BLaER1 treated with 17β-estradiol and CSF1 and Interleukin-3, amounts not matched to agents 10 nM and 100 nM (cell line): ENCODE data around the gene PLXDC2.
A peak's percentile ranks its signal among the peaks of the same experiment; 100 is the strongest.

Experiments
- H3K27ac ChIP-seq, 11 experiments: shearing (Covaris generic); formaldehyde crosslinking; 2 replicates each; pipeline ENCODE4 v1.8.1; 2022
- H3K27me3 ChIP-seq, 11 experiments: shearing (Covaris generic); formaldehyde crosslinking; 2 replicates each; pipeline ENCODE4 v1.8.1; 2022
- H3K36me3 ChIP-seq, 11 experiments: shearing (Covaris generic); formaldehyde crosslinking; 2 replicates each; pipeline ENCODE4 v1.8.1; 2022
- H3K4me1 ChIP-seq, 10 experiments: shearing (Covaris generic); formaldehyde crosslinking; 2 replicates each; pipeline ENCODE4 v1.8.1; 2022
- H3K4me2 ChIP-seq, 11 experiments: shearing (Covaris generic); formaldehyde crosslinking; 2 replicates each; pipeline ENCODE4 v1.8.1; 2022
- H3K4me3 ChIP-seq, 10 experiments: shearing (Covaris generic); formaldehyde crosslinking; 2 replicates each; pipeline ENCODE4 v1.8.1; 2022
- H3K9ac ChIP-seq, 11 experiments: shearing (Covaris generic); formaldehyde crosslinking; 2 replicates each; pipeline ENCODE4 v1.8.1; 2022
- H3K9me3 ChIP-seq, 11 experiments: shearing (Covaris generic); formaldehyde crosslinking; replicated peaks in 1 of 11; 2 replicates each; pipeline ENCODE4 v1.8.1; 2022
- H4K20me1 ChIP-seq, 11 experiments: shearing (Covaris generic); formaldehyde crosslinking; 2 replicates each; pipeline ENCODE4 v1.8.1; 2022
- Cebpa-rat ChIP-seq, 11 experiments: shearing (Covaris generic); IDR thresholded peaks; 2 replicates each; pipeline ENCODE4 v1.8.1; 2022

PLXDC2 gene

GRCh38 chr10:20002657-20003056 lies 186.4 kb downstream of the PLXDC2 start:
- TF ChIP-seq Cebpa-rat (IDR thresholded peaks at IDR 0.05): no peak
- peak overlapping the region in 1 of 10 experiments; percentile 15; a peak in 1 of 20 replicates for H3K4me3 ChIP-seq
- peak overlapping the region; percentile 82 to 99 (median 97); a peak in 21 of 22 replicates for H3K27ac ChIP-seq
- H4K20me1 ChIP-seq: no peaks in the 10 kb centered on the region
- H3K4me2 ChIP-seq: peak overlapping the region; percentile 56 to 80 (median 72)
- peaks cover 30 to 90% (median 68%) of the 10 kb centered on the region in 10 experiments for H3K4me1 ChIP-seq
- no peaks in the 10 kb centered on the region for H3K27me3 ChIP-seq
- peak overlapping the region; percentile 59 to 86 (median 78); a peak in 19 of 22 replicates for H3K9ac ChIP-seq
- peaks cover 5 to 41% (median 12%) of the 10 kb centered on the region in 11 experiments; a peak in 14 of 22 replicates for H3K36me3 ChIP-seq
- H3K9me3 ChIP-seq: peaks cover 0 to 54% (median 0%) of the 10 kb centered on the region in 11 experiments; a peak in 8 of 22 replicates

- H3K36me3 ChIP-seq: peaks cover 5 to 52% (median 17%) of the 10 kb centered on the region in 11 experiments; a peak in 15 of 22 replicates
- H3K27ac ChIP-seq: peak overlapping the region; percentile 93 to 99 (median 97)
- peaks cover 30 to 92% (median 74%) of the 10 kb centered on the region in 10 experiments for H3K4me1 ChIP-seq
- peak overlapping the region; percentile 78 to 87 (median 83) for H3K9ac ChIP-seq
- TF ChIP-seq Cebpa-rat (IDR thresholded peaks at IDR 0.05): peak in 1 of 11 experiments; percentile 7; a peak in 2 of 22 replicates
- no peaks in the 10 kb centered on the region for H3K27me3 ChIP-seq
- H4K20me1 ChIP-seq: no peaks in the 10 kb centered on the region
- peak overlapping the region in 4 of 10 experiments; percentile 22 to 29 (median 26); a peak in 4 of 20 replicates for H3K4me3 ChIP-seq
- H3K9me3 ChIP-seq: peaks cover 0 to 67% (median 11%) of the 10 kb centered on the region in 11 experiments; a peak in 13 of 22 replicates
- H3K4me2 ChIP-seq: peak overlapping the region; percentile 56 to 87 (median 78)
Measured at GRCh38 chr10:20004087-20004523, 187.9 kb downstream of the PLXDC2 start.

- peaks cover 5 to 55% (median 21%) of the 10 kb centered on the region in 11 experiments; a peak in 15 of 22 replicates for H3K36me3 ChIP-seq
- peak overlapping the region; percentile 93 to 99 (median 97) for H3K27ac ChIP-seq
- H3K9me3 ChIP-seq: peaks cover 0 to 69% (median 15%) of the 10 kb centered on the region in 11 experiments; a peak in 13 of 22 replicates
- no peaks in the 10 kb centered on the region for H3K27me3 ChIP-seq
- peaks cover 30 to 80% (median 72%) of the 10 kb centered on the region in 10 experiments for H3K4me1 ChIP-seq
- peak overlapping the region in 1 of 10 experiments; percentile 30; a peak in 1 of 20 replicates for H3K4me3 ChIP-seq
- H3K4me2 ChIP-seq: peak overlapping the region in 10 of 11 experiments; percentile 56 to 87 (median 78); a peak in 18 of 22 replicates
- peak overlapping the region in 9 of 11 experiments; percentile 78 to 87 (median 84); a peak in 14 of 22 replicates for H3K9ac ChIP-seq
- TF ChIP-seq Cebpa-rat (IDR thresholded peaks at IDR 0.05): no peak
- H4K20me1 ChIP-seq: no peaks in the 10 kb centered on the region
Measured at GRCh38 chr10:20005638-20006037, 189.4 kb downstream of the PLXDC2 start.

- Histone ChIP-seq H3K27me3 (no peaks in the 10 kb centered on the region), H3K9ac (peak overlapping the region in 1 of 11 experiments; percentile 87; a peak in 2 of 22 replicates), H3K4me2 (peak overlapping the region in 6 of 11 experiments; percentile 73 to 87 (median 82); a peak in 11 of 22 replicates), H3K27ac (peak overlapping the region; percentile 93 to 99 (median 97)), H3K9me3 (peaks cover 0 to 69% (median 15%) of the 10 kb centered on the region in 11 experiments; a peak in 13 of 22 replicates), H3K4me3 (no peak overlapping the region), H4K20me1 (no peaks in the 10 kb centered on the region), H3K4me1 (peaks cover 30 to 73% (median 65%) of the 10 kb centered on the region in 10 experiments), H3K36me3 (peaks cover 5 to 55% (median 21%) of the 10 kb centered on the region in 11 experiments; a peak in 15 of 22 replicates)
- TF ChIP-seq Cebpa-rat (IDR thresholded peaks at IDR 0.05): no peak
Measured at GRCh38 chr10:20006169-20006870, 190.1 kb downstream of the PLXDC2 start.

- peak overlapping the region; percentile 93 to 99 (median 97); a peak in 18 of 22 replicates for H3K27ac ChIP-seq
- H3K9ac ChIP-seq: no peak overlapping the region
- H3K9me3 ChIP-seq: peaks cover 0 to 61% (median 15%) of the 10 kb centered on the region in 11 experiments; a peak in 13 of 22 replicates
- H4K20me1 ChIP-seq: no peaks in the 10 kb centered on the region
- no peak overlapping the region for H3K4me3 ChIP-seq
- H3K27me3 ChIP-seq: no peaks in the 10 kb centered on the region
- H3K36me3 ChIP-seq: peaks cover 4 to 48% (median 12%) of the 10 kb centered on the region in 11 experiments; a peak in 15 of 22 replicates
- peak overlapping the region in 10 of 11 experiments; percentile 2 to 87 (median 30); a peak in 12 of 22 replicates for H3K4me2 ChIP-seq
- peaks cover 29 to 62% (median 55%) of the 10 kb centered on the region in 10 experiments for H3K4me1 ChIP-seq
- no peak for TF ChIP-seq Cebpa-rat (IDR thresholded peaks at IDR 0.05)
Measured at GRCh38 chr10:20007426-20007825, 191.2 kb downstream of the PLXDC2 start.

GRCh38 chr10:20013991-20014750 lies 197.9 kb downstream of the PLXDC2 start:
- Histone ChIP-seq H3K9ac (no peak overlapping the region), H3K27me3 (no peaks in the 10 kb centered on the region), H3K4me2 (no peak overlapping the region), H4K20me1 (no peaks in the 10 kb centered on the region), H3K27ac (no peak overlapping the region), H3K4me1 (peaks cover 0 to 26% (median 3%) of the 10 kb centered on the region in 10 experiments; a peak in 7 of 20 replicates), H3K9me3 (peaks cover 3 to 47% (median 20%) of the 10 kb centered on the region in 11 experiments; a peak in 17 of 22 replicates), H3K4me3 (no peak overlapping the region), H3K36me3 (peaks cover 0 to 43% (median 6%) of the 10 kb centered on the region in 11 experiments; a peak in 9 of 22 replicates)
- TF ChIP-seq Cebpa-rat (IDR thresholded peaks at IDR 0.05): no peak

- peaks cover 3 to 43% (median 20%) of the 10 kb centered on the region in 11 experiments; a peak in 17 of 22 replicates for H3K9me3 ChIP-seq
- no peak for TF ChIP-seq Cebpa-rat (IDR thresholded peaks at IDR 0.05)
- no peaks in the 10 kb centered on the region for H3K27me3 ChIP-seq
- peak overlapping the region in 2 of 11 experiments; percentile 36 to 62; a peak in 4 of 22 replicates for H3K4me2 ChIP-seq
- peaks cover 0 to 24% (median 6%) of the 10 kb centered on the region in 11 experiments; a peak in 9 of 22 replicates for H3K36me3 ChIP-seq
- peaks cover 0 to 43% (median 3%) of the 10 kb centered on the region in 10 experiments; a peak in 7 of 20 replicates for H3K4me1 ChIP-seq
- peak overlapping the region in 1 of 11 experiments; percentile 1; a peak in 1 of 22 replicates for H3K27ac ChIP-seq
- no peaks in the 10 kb centered on the region; a peak in 2 of 22 replicates for H4K20me1 ChIP-seq
- no peak overlapping the region for H3K9ac ChIP-seq
- H3K4me3 ChIP-seq: no peak overlapping the region
Measured at GRCh38 chr10:20017961-20018360, 201.7 kb downstream of the PLXDC2 start.

- peaks cover 0 to 22% (median 2%) of the 10 kb centered on the region in 11 experiments; a peak in 8 of 22 replicates for H3K36me3 ChIP-seq
- no peak for TF ChIP-seq Cebpa-rat (IDR thresholded peaks at IDR 0.05)
Measured at GRCh38 chr10:20020677-20021076, 204.4 kb downstream of the PLXDC2 start.

More at GRCh38 chr10:20020677-20021076, 204.4 kb downstream of the PLXDC2 start:
- Histone ChIP-seq H3K4me1 (peaks cover 0 to 43% (median 3%) of the 10 kb centered on the region in 10 experiments; a peak in 7 of 20 replicates), H3K27me3 (no peaks in the 10 kb centered on the region), H3K9ac (no peak overlapping the region), H3K27ac (no peak overlapping the region), H4K20me1 (no peaks in the 10 kb centered on the region; a peak in 2 of 22 replicates), H3K4me2 (no peak overlapping the region; a peak in 1 of 22 replicates), H3K9me3 (peaks cover under 1 to 35% (median 11%) of the 10 kb centered on the region in 11 experiments; a peak in 15 of 22 replicates), H3K4me3 (no peak overlapping the region)
